ENCODE results near the gene NDST1.

NDST1 gene

DNA sequence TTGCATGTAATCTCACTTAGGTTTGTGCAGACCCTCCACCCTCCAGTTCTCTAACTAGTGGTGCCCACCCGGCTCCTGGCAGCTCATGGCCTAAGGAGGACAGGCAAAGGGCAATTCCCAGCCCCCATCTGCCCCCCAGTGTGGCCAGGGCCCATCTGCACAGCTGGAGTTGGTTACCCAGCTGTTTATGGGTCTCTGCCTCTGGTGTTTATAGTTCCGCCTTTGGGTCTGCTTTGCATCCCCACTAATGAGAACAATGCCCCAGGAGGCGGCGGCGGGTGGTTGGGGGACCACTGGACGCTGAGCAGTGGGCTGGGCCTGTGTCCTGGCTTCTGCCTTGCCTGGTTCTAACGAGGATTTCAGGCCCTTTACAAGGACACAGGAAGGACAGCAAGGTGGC lies 62.4 kb downstream of the NDST1 start:
- Histone ChIP-seq H3K4me3 (ENCODE audit: low read depth, low read length) (no peak overlapping the region), H3K27ac (ENCODE audit: low read depth, low read length) (no peak overlapping the region), H3K36me3 (ENCODE audit: insufficient read depth, low read length) (no peaks in the 10 kb centered on the region), H3K4me1 (ENCODE audit: control insufficient read depth, insufficient read depth, low read length, unreplicated experiment) (peaks cover 12% of the 10 kb centered on the region), H3K27me3 (ENCODE audit: insufficient read depth, low read length) (no peaks in the 10 kb centered on the region), H2AFZ (ENCODE audit: low read length, unreplicated experiment) (no peak overlapping the region), H3K79me2 (ENCODE audit: control insufficient read depth, insufficient read depth, low read length, unreplicated experiment) (no peaks in the 10 kb centered on the region)

DNA sequence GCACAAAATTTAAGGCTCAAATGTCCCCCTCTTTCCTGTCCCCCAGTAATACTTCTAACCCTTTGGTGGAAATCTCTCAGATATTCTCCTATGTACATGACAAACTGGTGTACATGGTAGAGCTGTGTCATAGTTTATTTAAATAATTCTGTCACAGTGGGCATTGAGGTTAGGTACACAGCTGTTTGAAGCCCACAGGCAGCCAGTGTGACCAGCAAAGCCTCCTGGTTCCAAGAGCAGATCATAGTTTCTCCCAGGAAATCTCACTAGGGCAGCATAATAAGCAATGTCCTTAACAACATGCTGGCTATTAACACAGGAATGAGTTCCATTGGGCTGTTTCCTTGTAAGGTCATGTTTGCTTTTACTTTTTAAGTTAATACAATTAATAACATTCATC lies 63.9 kb downstream of the NDST1 start:
- Histone ChIP-seq H3K4me3 (ENCODE audit: low read depth, low read length) (no peak overlapping the region), H3K36me3 (ENCODE audit: insufficient read depth, low read length) (no peaks in the 10 kb centered on the region), H3K4me1 (ENCODE audit: control insufficient read depth, insufficient read depth, low read length, unreplicated experiment) (peaks cover 9% of the 10 kb centered on the region), H3K27ac (ENCODE audit: low read depth, low read length) (no peak overlapping the region), H3K27me3 (ENCODE audit: insufficient read depth, low read length) (no peaks in the 10 kb centered on the region), H2AFZ (ENCODE audit: low read length, unreplicated experiment) (no peak overlapping the region), H3K79me2 (ENCODE audit: control insufficient read depth, insufficient read depth, low read length, unreplicated experiment) (no peaks in the 10 kb centered on the region)

DNA sequence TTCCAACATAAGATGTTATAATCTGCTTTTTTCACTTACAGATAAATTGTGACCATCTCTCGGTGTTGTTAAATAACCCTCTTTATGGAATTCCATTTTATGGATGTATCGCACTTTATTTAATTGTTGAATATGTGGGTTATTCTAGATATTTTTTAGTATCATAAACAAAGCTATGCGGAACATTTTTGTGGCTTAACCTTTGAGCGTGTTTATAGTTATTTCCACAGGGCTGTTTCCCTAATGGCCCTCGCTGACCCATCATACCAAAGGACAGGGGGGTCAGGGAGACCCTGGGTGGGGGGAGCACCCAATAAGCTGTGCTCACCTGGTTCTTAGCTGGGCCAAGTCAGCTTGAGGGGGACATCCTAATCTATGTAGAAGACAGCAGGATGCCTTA lies 65.3 kb downstream of the NDST1 start:
- no peak overlapping the region for H3K27ac ChIP-seq (ENCODE audit: low read depth, low read length)
- H3K4me1 ChIP-seq (ENCODE audit: control insufficient read depth, insufficient read depth, low read length, unreplicated experiment) = no peaks in the 10 kb centered on the region
- no peak overlapping the region for H2AFZ ChIP-seq (ENCODE audit: low read length, unreplicated experiment)
- H3K79me2 ChIP-seq (ENCODE audit: control insufficient read depth, insufficient read depth, low read length, unreplicated experiment) = no peaks in the 10 kb centered on the region
- H3K4me3 ChIP-seq (ENCODE audit: low read depth, low read length) = no peak overlapping the region
- no peaks in the 10 kb centered on the region for H3K36me3 ChIP-seq (ENCODE audit: insufficient read depth, low read length)
- H3K27me3 ChIP-seq (ENCODE audit: insufficient read depth, low read length) = no peaks in the 10 kb centered on the region

DNA sequence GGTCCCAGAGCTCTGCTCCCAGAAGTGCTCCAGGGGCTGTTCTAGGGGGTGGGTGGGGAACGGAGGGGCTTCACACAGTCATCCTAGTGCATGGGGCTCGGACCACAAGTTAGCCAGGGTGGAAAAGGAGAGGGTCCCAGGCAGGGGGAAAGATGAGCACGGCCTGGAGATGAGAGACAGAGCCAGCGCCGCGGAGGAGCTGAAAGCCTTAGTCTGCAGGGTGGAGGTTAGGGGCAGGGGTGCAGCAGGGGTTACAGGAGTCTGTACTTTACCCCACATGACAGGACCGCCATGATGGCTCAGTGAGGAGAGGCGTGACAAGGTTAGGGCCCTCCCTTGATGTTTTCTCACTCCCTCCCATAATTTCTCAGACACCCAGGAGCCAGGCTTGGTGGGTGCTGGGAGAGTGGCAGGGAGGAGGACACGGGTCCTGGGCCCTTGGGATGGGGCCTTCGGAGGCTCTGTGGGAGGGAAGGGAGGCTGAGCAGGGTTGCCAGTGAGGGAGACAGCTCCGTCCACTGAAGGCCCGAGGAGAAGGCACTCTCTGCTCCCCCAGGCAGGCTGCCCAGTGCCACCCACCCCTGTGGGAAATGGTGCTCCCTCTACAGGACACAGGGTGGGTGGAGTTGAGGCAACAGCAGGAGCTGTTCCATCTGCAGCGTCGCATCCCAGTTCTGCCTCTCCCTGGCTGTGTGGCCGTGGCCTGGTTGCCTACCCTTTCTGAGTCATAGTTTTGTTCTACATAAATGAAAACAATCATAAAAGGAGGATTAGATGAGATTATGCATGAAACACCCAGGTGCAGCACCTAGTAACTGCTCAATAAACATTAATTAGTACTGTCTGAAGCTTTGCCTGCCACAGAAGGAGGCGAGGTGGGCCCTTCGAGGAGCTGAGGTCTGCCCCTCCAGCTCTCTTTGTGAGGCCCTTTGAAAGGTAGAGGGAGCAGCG lies 66.2 kb downstream of the NDST1 start:
- no peaks in the 10 kb centered on the region for H3K36me3 ChIP-seq (ENCODE audit: insufficient read depth, low read length)
- H3K79me2 ChIP-seq (ENCODE audit: control insufficient read depth, insufficient read depth, low read length, unreplicated experiment) = no peaks in the 10 kb centered on the region
- no peak overlapping the region for H2AFZ ChIP-seq (ENCODE audit: low read length, unreplicated experiment)
- H3K27ac ChIP-seq (ENCODE audit: low read depth, low read length) = no peak overlapping the region
- H3K4me1 ChIP-seq (ENCODE audit: control insufficient read depth, insufficient read depth, low read length, unreplicated experiment) = no peaks in the 10 kb centered on the region
- H3K27me3 ChIP-seq (ENCODE audit: insufficient read depth, low read length) = no peaks in the 10 kb centered on the region; the same call in 1 of the 2 replicates
- no peak overlapping the region for H3K4me3 ChIP-seq (ENCODE audit: low read depth, low read length)

DNA sequence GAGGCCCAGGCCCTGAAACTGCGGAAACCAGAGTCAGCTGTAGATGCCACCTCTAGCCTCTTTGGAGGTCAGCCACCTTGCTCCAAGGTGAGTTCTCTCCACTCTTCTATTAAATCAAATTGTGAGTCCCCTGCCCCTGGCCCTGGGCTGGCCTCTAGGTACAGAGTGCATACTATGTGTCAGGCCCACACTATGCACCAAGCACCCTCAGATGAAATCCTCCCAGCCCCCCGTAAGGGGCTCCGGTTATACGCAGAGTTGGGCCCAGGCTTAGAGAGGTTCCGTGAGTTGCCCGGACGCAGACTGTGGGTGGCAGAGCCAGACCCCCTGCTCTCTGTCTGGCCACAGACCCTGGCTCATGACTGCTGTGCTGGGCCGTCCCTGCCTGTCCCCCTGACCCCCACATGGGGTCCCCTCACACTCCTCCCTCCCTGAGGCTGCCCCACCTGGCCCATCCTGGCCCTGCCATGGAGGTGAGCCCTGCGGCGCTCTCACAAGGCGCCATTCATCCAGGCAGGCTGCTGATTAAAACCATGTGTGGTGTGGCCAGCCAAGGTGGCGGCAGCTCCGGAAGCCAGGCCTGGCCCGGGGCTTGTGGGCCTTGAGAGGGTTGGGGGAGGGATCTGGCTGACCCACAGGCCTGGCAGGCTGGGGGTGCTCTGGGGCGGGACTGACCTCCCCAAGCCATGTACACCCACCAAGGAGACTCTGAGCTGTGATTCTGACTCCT lies 67.1 kb downstream of the NDST1 start:
- Histone ChIP-seq H3K27me3 (ENCODE audit: insufficient read depth, low read length) (peaks cover 7% of the 10 kb centered on the region), H3K79me2 (ENCODE audit: control insufficient read depth, insufficient read depth, low read length, unreplicated experiment) (no peaks in the 10 kb centered on the region), H3K27ac (ENCODE audit: low read depth, low read length) (no peak overlapping the region), H3K4me1 (ENCODE audit: control insufficient read depth, insufficient read depth, low read length, unreplicated experiment) (no peaks in the 10 kb centered on the region), H3K36me3 (ENCODE audit: insufficient read depth, low read length) (no peaks in the 10 kb centered on the region), H3K4me3 (ENCODE audit: low read depth, low read length) (no peak overlapping the region), H2AFZ (ENCODE audit: low read length, unreplicated experiment) (no peak overlapping the region)

DNA sequence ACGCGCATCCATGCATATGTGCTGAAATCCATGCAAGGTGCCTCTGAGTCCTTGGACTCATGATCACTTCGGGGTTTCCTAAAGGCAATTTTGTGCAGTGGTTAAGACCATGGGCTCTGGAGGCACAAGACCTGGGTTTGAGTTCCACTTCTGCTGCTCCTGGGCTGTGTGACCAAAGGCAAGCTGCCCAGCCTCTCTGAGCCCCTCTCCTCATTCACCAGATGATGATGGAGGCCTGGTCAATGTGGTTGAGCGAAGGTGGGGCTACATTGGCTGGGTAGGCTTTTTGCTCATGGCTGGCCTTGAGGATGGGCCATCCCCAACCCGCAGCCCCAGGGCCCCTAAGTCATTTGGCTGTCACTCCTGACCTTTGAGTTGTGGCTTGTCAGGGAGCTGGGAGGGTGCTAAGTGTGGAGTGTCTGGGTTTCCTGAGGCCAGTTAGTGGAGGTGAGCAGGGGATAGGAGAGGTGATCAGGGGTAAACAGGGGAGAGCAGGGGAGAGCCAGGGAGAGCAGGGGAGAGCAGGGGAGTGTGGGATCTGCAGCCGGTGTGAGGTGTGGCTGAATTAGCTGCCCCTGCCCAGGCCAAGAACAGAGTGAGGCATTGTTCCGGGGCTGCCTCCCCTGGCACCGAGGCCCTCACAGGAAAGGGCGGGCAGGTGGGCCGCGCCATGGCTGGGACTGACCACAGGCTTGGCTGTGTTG lies 68.0 kb downstream of the NDST1 start:
- Histone ChIP-seq H2AFZ (ENCODE audit: low read length, unreplicated experiment) (no peak overlapping the region), H3K27ac (ENCODE audit: low read depth, low read length) (no peak overlapping the region)

DNA sequence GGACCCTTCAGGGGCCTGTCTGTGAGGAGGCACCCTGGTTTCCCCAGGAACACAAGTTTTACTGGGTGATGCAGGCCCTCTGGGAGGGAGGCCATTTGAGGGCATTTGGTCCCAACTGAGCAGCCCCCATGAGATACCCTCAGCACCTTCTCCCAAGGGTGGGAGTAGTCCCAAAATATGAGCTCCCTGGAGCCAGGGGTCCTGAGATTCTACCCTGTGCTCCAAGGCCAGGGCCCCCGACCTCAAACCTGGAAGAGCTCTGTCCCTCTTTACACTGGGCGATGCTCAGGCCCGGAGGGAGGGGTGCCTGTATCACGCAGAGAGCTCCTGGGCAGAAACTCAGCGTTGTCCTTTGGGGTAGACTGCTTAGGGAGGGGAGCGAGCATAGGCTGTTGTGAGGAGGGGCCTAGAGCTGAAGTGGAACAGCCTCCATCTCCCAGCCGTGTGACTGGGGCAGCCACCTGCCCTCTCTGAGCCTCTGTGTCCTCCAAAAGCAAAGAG lies 68.6 kb downstream of the NDST1 start:
- Histone ChIP-seq H3K27me3 (ENCODE audit: insufficient read depth, low read length) (peaks cover 18% of the 10 kb centered on the region), H2AFZ (ENCODE audit: low read length, unreplicated experiment) (no peak overlapping the region), H3K36me3 (ENCODE audit: insufficient read depth, low read length) (no peaks in the 10 kb centered on the region), H3K4me1 (ENCODE audit: control insufficient read depth, insufficient read depth, low read length, unreplicated experiment) (no peaks in the 10 kb centered on the region), H3K4me3 (ENCODE audit: low read depth, low read length) (no peak overlapping the region), H3K27ac (ENCODE audit: low read depth, low read length) (no peak overlapping the region), H3K79me2 (ENCODE audit: control insufficient read depth, insufficient read depth, low read length, unreplicated experiment) (no peaks in the 10 kb centered on the region)

More for the DNA sequence above, 68.0 kb downstream of the NDST1 start:
- Histone ChIP-seq H3K79me2 (ENCODE audit: control insufficient read depth, insufficient read depth, low read length, unreplicated experiment) (no peaks in the 10 kb centered on the region), H3K4me1 (ENCODE audit: control insufficient read depth, insufficient read depth, low read length, unreplicated experiment) (no peaks in the 10 kb centered on the region), H3K36me3 (ENCODE audit: insufficient read depth, low read length) (no peaks in the 10 kb centered on the region), H3K4me3 (ENCODE audit: low read depth, low read length) (no peak overlapping the region), H3K27me3 (ENCODE audit: insufficient read depth, low read length) (peaks cover 12% of the 10 kb centered on the region)

DNA sequence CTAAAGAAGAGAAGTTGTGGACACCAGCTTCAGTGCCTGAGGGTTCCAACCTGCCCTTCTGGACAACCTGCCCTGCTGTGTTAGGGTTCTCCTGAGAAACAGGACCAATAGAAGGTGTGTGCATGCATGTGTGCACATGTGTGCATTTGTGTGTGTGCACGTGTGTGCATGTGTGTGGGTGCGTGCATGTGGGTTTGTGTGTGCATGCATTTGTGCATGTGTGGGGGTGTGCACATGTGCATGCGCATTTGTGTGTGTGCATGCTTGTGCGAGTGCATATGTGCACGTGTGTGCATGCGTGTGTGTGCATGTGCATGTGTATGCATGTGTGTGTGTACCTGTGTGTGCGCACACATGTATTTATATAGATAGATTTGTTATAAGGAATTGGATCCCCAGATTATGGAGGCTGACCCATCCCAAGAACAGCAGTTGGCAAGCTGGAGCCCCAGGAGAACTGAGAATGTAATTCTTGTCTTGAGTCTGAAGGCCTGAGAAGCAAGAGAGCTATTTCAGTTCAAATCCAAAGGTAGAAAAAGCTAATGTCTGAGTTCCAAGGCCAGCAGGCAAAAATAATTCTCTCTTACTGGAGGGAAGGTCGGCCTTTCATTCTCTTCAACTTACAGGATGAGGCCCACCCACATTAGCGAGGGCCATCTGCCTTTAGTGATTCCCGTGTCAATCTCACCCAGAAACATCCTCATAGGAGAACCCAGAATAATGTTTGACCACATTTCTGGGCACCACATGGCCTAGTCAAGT lies 69.6 kb downstream of the NDST1 start:
- no peaks in the 10 kb centered on the region for H3K4me1 ChIP-seq (ENCODE audit: control insufficient read depth, insufficient read depth, low read length, unreplicated experiment)
- H2AFZ ChIP-seq (ENCODE audit: low read length, unreplicated experiment) = no peak overlapping the region

DNA sequence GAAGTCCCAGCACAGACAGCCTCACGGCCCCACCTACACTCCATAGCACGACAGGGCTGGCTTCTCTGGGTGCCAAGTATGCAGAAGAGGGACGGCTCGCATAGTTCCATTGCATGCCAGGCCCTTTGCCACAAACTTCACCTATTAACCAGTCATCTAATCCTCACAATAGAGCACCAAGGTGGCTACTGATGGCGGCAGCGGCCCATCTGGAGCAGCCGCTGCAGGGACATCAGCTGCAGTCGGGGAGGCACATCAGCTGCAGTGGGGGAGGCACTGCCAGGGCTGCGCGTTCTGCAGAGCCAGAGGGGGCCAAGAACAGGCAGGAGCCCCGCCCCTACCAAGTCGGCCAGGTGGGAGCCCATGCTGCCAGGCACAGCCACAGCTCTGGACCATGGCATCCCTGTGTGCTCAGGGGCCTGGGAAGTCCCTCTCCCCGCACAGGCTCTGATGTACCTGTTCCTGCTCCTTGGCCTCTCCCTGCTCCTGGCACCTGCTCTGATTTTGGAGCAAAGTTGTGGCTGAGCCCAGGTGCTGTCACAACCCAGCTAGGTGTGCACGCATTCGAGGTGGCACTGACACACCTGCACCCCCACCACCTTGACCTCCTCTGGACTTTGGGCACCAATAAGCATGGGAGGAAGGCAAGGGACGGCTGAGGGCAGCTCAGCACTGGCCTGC lies 71.0 kb downstream of the NDST1 start:
- Histone ChIP-seq H3K4me3 (ENCODE audit: low read depth, low read length) (no peak overlapping the region), H2AFZ (ENCODE audit: low read length, unreplicated experiment) (no peak overlapping the region), H3K36me3 (ENCODE audit: insufficient read depth, low read length) (no peaks in the 10 kb centered on the region), H3K27me3 (ENCODE audit: insufficient read depth, low read length) (peaks cover 23% of the 10 kb centered on the region), H3K79me2 (ENCODE audit: control insufficient read depth, insufficient read depth, low read length, unreplicated experiment) (no peaks in the 10 kb centered on the region), H3K27ac (ENCODE audit: low read depth, low read length) (no peak overlapping the region), H3K4me1 (ENCODE audit: control insufficient read depth, insufficient read depth, low read length, unreplicated experiment) (no peaks in the 10 kb centered on the region)

More for the DNA sequence above, 69.6 kb downstream of the NDST1 start:
- no peak overlapping the region for H3K4me3 ChIP-seq (ENCODE audit: low read depth, low read length)
- peaks cover 23% of the 10 kb centered on the region for H3K27me3 ChIP-seq (ENCODE audit: insufficient read depth, low read length)
- H3K79me2 ChIP-seq (ENCODE audit: control insufficient read depth, insufficient read depth, low read length, unreplicated experiment) = no peaks in the 10 kb centered on the region
- no peaks in the 10 kb centered on the region for H3K36me3 ChIP-seq (ENCODE audit: insufficient read depth, low read length)
- no peak overlapping the region for H3K27ac ChIP-seq (ENCODE audit: low read depth, low read length)

All from ACC112 (cell line).